Esophagus muscularis mucosa (tissue), 3 donors: ENCODE data around the gene PIK3C2G.

Source experiments
- CTCF ChIP-seq, 3 experiments: fragments of 200-600 bp in 2 of 3; fragments of 450-650 bp in 1 of 3; sonication (generic) in 2 of 3; IDR thresholded peaks; one replicate each; pipeline ENCODE4 v1.5.1; 2017 to 2019; ENCODE audit warnings: antibody characterized with exemption in 3 of 3, mild to moderate bottlenecking in 2 of 3, moderate library complexity in 1 of 3
- POLR2A ChIP-seq: fragments of 450-650 bp; IDR thresholded peaks from one replicate; pipeline ENCODE4 v1.6.1; 2017; ENCODE audit warnings: antibody characterized with exemption, moderate library complexity, mild to moderate bottlenecking, low read depth
- POLR2AphosphoS5 ChIP-seq, 2 donors: sonication (generic); formaldehyde crosslinking; IDR thresholded peaks; one replicate each; pipeline ENCODE4 v1.6.1; 2017; ENCODE audit warnings: antibody characterized with exemption in 2 of 2

- no peak for TF ChIP-seq CTCF (IDR thresholded peaks at IDR 0.05)
- TF ChIP-seq POLR2AphosphoS5 (IDR thresholded peaks at IDR 0.05), result no peak
- TF ChIP-seq POLR2A, result no peak
Measured at GRCh38 chr12:18620986-18621385, 359.7 kb downstream of the PIK3C2G start.
